SK-N-SH (cell line): ENCODE data around the gene PARD3B. TPM values are rescaled to one million over a fixed set of nuclear protein-coding genes. Genes with fewer than 3 reads are reported as not detected.
A peak's percentile ranks its signal among the peaks of the same experiment; 100 is the strongest.

ENCODE experiments used
- CTCF ChIA-PET: fragments of 300-600, 350-600 bp; formaldehyde crosslinking; extraction: SDS; loops from one replicate; lab custom pipeline; 2021; lab: Yijun Ruan, JAX
- POLR2A ChIA-PET: fragments of 350-600 bp; sonication (Branson Sonifier 250); formaldehyde crosslinking; extraction: SDS; loops from one replicate; lab custom pipeline; 2020; ENCODE audit warnings: antibody characterized with exemption, inconsistent platforms; lab: Yijun Ruan, JAX
- DNase-seq: peaks from one replicate; pipeline ENCODE4 v3.0.0; 2012
- H2AFZ ChIP-seq: fragments of 200-600 bp; sonication (generic); 2 replicates; pipeline ENCODE4 v1.8.1; 2016; ENCODE audit warnings: antibody characterized with exemption, mild to moderate bottlenecking, low read depth
- H3F3A ChIP-seq: fragments of 200-600 bp; sonication (generic); replicated peaks from 2 replicates; pipeline ENCODE3; 2016; ENCODE audit warnings: antibody characterized with exemption, mild to moderate bottlenecking; ENCODE audit not compliant: insufficient read depth
- H3K27ac ChIP-seq, 2 experiments: fragments of 200-500 bp in 1 of 2; fragments of 200-600 bp in 1 of 2; sonication (Bioruptor generic) in 1 of 2; sonication (generic), shearing (Covaris generic) in 1 of 2; 2 replicates each; pipeline versions ENCODE4 v1.5.1 to v1.6.1; 2014 to 2016; ENCODE audit warnings: low read depth in 2 of 2, inconsistent platforms in 1 of 2, low read length in 1 of 2, mild to moderate bottlenecking in 1 of 2, mixed read lengths in 1 of 2
- H3K27me3 ChIP-seq: fragments of 200-600 bp; sonication (generic), shearing (Covaris generic); 2 replicates; pipeline ENCODE4 v1.6.1; 2016; ENCODE audit warnings: mixed run types; ENCODE audit not compliant: insufficient read depth
- H3K36me3 ChIP-seq, 2 experiments: fragments of 200-500 bp in 1 of 2; fragments of 200-600 bp in 1 of 2; sonication (Bioruptor generic) in 1 of 2; sonication (generic) in 1 of 2; replicated peaks in 1 of 2; 2 replicates each; pipeline versions ENCODE3 to v1.5.1; 2014 to 2016; ENCODE audit warnings: low read length in 1 of 2, mild to moderate bottlenecking in 1 of 2; ENCODE audit not compliant: insufficient read depth in 2 of 2, control insufficient read depth in 1 of 2
- H3K4me1 ChIP-seq, 2 experiments: fragments of 200-500 bp in 1 of 2; fragments of 200-600 bp in 1 of 2; sonication (Bioruptor generic) in 1 of 2; sonication (generic), shearing (Covaris generic) in 1 of 2; 2 replicates each; pipeline versions ENCODE4 v1.5.1 to v1.6.1; 2014 to 2016; ENCODE audit warnings: low read depth in 1 of 2, low read length in 1 of 2, mixed run types in 1 of 2; ENCODE audit not compliant: insufficient read depth in 2 of 2, control insufficient read depth in 1 of 2
- H3K4me2 ChIP-seq: fragments of 200-600 bp; sonication (generic), shearing (Covaris generic); 2 replicates; pipeline ENCODE4 v1.6.1; 2017; ENCODE audit warnings: mixed run types
- H3K4me3 ChIP-seq, 2 experiments: fragments of 200-500 bp in 1 of 2; fragments of 200-600 bp in 1 of 2; sonication (Bioruptor generic) in 1 of 2; sonication (generic), shearing (Covaris generic) in 1 of 2; 2 replicates each; pipeline versions ENCODE4 v1.5.1 to v1.8.1; 2014 to 2016; ENCODE audit warnings: low read depth in 2 of 2, inconsistent platforms in 1 of 2, low read length in 1 of 2, mild to moderate bottlenecking in 1 of 2, mixed read lengths in 1 of 2, moderate library complexity in 1 of 2
- H3K79me2 ChIP-seq: fragments of 200-600 bp; sonication (generic); 2 replicates; pipeline ENCODE4 v1.8.1; 2017; ENCODE audit warnings: mild to moderate bottlenecking; ENCODE audit not compliant: insufficient read depth
- H3K9ac ChIP-seq: fragments of 200-600 bp; sonication (generic); 2 replicates; pipeline ENCODE4 v1.6.1; 2017; ENCODE audit warnings: mixed run types
- H3K9me2 ChIP-seq: fragments of 200-600 bp; sonication (generic); 2 replicates; pipeline ENCODE4 v1.6.1; 2017; ENCODE audit warnings: mixed run types
- H3K9me3 ChIP-seq: fragments of 200-600 bp; sonication (generic); 2 replicates; pipeline ENCODE4 v1.6.1; 2017; ENCODE audit warnings: mixed run types, mild to moderate bottlenecking, moderate library complexity
- H4K20me1 ChIP-seq: fragments of 200-600 bp; sonication (generic); 2 replicates; pipeline ENCODE4 v1.6.1; 2017; ENCODE audit warnings: mild to moderate bottlenecking, mixed run types; ENCODE audit not compliant: insufficient read depth
- EP300 ChIP-seq, 2 experiments: IDR thresholded peaks; 2 replicates each; pipeline versions ENCODE4 v1.4.0 to v1.6.1; 2012; ENCODE audit warnings: borderline replicate concordance in 1 of 2, low read depth in 1 of 2, low read length in 1 of 2
- EZH2phosphoT487 ChIP-seq: fragments of 200-600 bp; sonication (generic); IDR thresholded peaks from 2 replicates; pipeline ENCODE4 v1.6.1; 2017; ENCODE audit warnings: low read depth, mixed run types, mild to moderate bottlenecking, antibody characterized with exemption, moderate library complexity, borderline replicate concordance
- FOSL2 ChIP-seq: IDR thresholded peaks from 2 replicates; pipeline ENCODE4 v1.4.0; 2012; ENCODE audit warnings: low read depth, mild to moderate bottlenecking, moderate library complexity, borderline replicate concordance
- FOXJ3 ChIP-seq: sonication (generic); formaldehyde crosslinking; IDR thresholded peaks from 2 replicates; pipeline ENCODE4 v1.5.1; 2020; ENCODE audit warnings: mild to moderate bottlenecking, missing genetic modification reagents
- GATA2 ChIP-seq: sonication (generic); formaldehyde crosslinking; IDR thresholded peaks from 2 replicates; pipeline ENCODE4 v1.5.0; 2020; ENCODE audit warnings: mild to moderate bottlenecking, missing genetic modification reagents
- IRF3 ChIP-seq: fragments of 150-350 bp; IDR thresholded peaks from 2 replicates; pipeline ENCODE4 v1.6.1; 2016; ENCODE audit warnings: mild to moderate bottlenecking, low read depth, low read length
- MAX ChIP-seq: IDR thresholded peaks from 2 replicates; pipeline ENCODE4 v1.4.0; 2012; ENCODE audit warnings: low read depth
- NFIC ChIP-seq: IDR thresholded peaks from 2 replicates; pipeline ENCODE4 v1.4.0; 2012; ENCODE audit warnings: borderline replicate concordance
- NRF1 ChIP-seq: IDR thresholded peaks from 2 replicates; pipeline ENCODE4 v1.6.1; 2012; ENCODE audit warnings: low read depth, mild to moderate bottlenecking, low read length
- PBX3 ChIP-seq: IDR thresholded peaks from 2 replicates; pipeline ENCODE4; 2012
- REST ChIP-seq: IDR thresholded peaks from 2 replicates; pipeline ENCODE4 v1.6.1; 2012; ENCODE audit warnings: mild to moderate bottlenecking, low read depth, low read length, moderate library complexity
- RXRA ChIP-seq: IDR thresholded peaks from 2 replicates; pipeline ENCODE4 v1.4.0; 2012; ENCODE audit warnings: low read depth, mild to moderate bottlenecking, borderline replicate concordance
- SIN3A ChIP-seq: IDR thresholded peaks from 2 replicates; pipeline ENCODE4 v1.6.1; 2012; ENCODE audit warnings: low read depth, mild to moderate bottlenecking, low read length, moderate library complexity, borderline replicate concordance
- TAF1 ChIP-seq: IDR thresholded peaks from 2 replicates; pipeline ENCODE4 v1.6.1; 2012; ENCODE audit warnings: low read depth, mild to moderate bottlenecking, low read length, moderate library complexity, borderline replicate concordance
- TCF12 ChIP-seq: IDR thresholded peaks from 2 replicates; pipeline ENCODE4 v1.4.0; 2012
- USF1 ChIP-seq: IDR thresholded peaks from 2 replicates; pipeline ENCODE4 v1.4.0; 2012; ENCODE audit warnings: low read depth, borderline replicate concordance
- WGBS: methylation state at CpG from one replicate; pipeline ENCODE4 v1.1.6; 2017; ENCODE audit warnings: low lambda C conversion rate; 5-methylcytosine and 5-hydroxymethylcytosine counted together
- polyA plus RNA-seq, 3 experiments: library from polyadenylated mRNA; depleted of rRNA; stranded (reverse); fragments of >200 nt; gene quantifications; 2 replicates each; pipeline ENCODE4 v1.2.3, GENCODE V29; 2012

Gene PARD3B
- polyA plus RNA-seq, 1 of the 3 experiments (the other 2 are of a cell fraction), result 0.87 TPM

GRCh38 chr2:204725693-204726360 lies 180.6 kb downstream of the PARD3B start:
- no peak overlapping the region for H3K9ac ChIP-seq
- no peak for TF ChIP-seq NRF1
- TF ChIP-seq TCF12, result no peak
- no peak for TF ChIP-seq EZH2phosphoT487
- no peak for TF ChIP-seq GATA2 (CRISPR knock-in tag)
- no peak for TF ChIP-seq IRF3
- no peak for TF ChIP-seq NFIC
- no peak for TF ChIP-seq FOSL2
- TF ChIP-seq SIN3A, result no peak
- no peak for TF ChIP-seq TAF1
- no peak for TF ChIP-seq FOXJ3
- CTCF ChIA-PET, result interaction anchor here (1.1 kb wide), 1 partner anchor 15 kb away, joined by 3 read pairs; no protein-coding TSS in a partner anchor

GRCh38 chr2:204726831-204727230 lies 181.6 kb downstream of the PARD3B start:
- H3K9me2 ChIP-seq, result no peaks in the 10 kb centered on the region
- H3K4me3 ChIP-seq, result no peak overlapping the region
- H3K9ac ChIP-seq, result no peak overlapping the region
- H3K36me3 ChIP-seq, result no peaks in the 10 kb centered on the region
- CTCF ChIA-PET, result interaction anchor here (1.0 kb wide), 1 partner anchor 26 kb away, joined by 3 read pairs; no protein-coding TSS in a partner anchor
- H3K4me2 ChIP-seq, result no peak overlapping the region
- no peak overlapping the region for H2AFZ ChIP-seq
- TF ChIP-seq MAX (no peak), REST (no peak), SIN3A (no peak), PBX3 (no peak), TAF1 (no peak), RXRA (no peak), EP300 (IDR thresholded peaks at IDR 0.05; ENCODE audit: borderline replicate concordance in 1 of 2, low read depth in 1 of 2, low read length in 1 of 2) (no peak), USF1 (no peak)
- H4K20me1 ChIP-seq, result no peaks in the 10 kb centered on the region
- no peaks in the 10 kb centered on the region for H3K9me3 ChIP-seq
- no peaks in the 10 kb centered on the region for H3K27me3 ChIP-seq
- no peak for DNase-seq
- H3F3A ChIP-seq, result no peaks in the 10 kb centered on the region
- WGBS, result 77% methylated on average over 3 of the region's 3 CpGs
- POLR2A ChIA-PET, result no interaction called here
- peak overlapping the region in 1 of 2 experiments; percentile 1; a peak in 1 of 4 replicates for H3K27ac ChIP-seq
- H3K4me1 ChIP-seq, result peaks cover 0 to 9% of the 10 kb centered on the region in 2 experiments; a peak in 2 of 4 replicates
- no peaks in the 10 kb centered on the region for H3K79me2 ChIP-seq

More at GRCh38 chr2:204725693-204726360, 180.6 kb downstream of the PARD3B start:
- Histone ChIP-seq H3K9me2 (no peaks in the 10 kb centered on the region), H3K27me3 (no peaks in the 10 kb centered on the region), H3K4me3 (no peak overlapping the region), H2AFZ (no peak overlapping the region), H3F3A (no peaks in the 10 kb centered on the region), H3K79me2 (no peaks in the 10 kb centered on the region), H3K9me3 (no peaks in the 10 kb centered on the region), H3K27ac (no peak overlapping the region), H3K36me3 (no peaks in the 10 kb centered on the region), H3K4me1 (peaks cover 0 to 9% of the 10 kb centered on the region in 2 experiments; a peak in 2 of 4 replicates), H4K20me1 (no peaks in the 10 kb centered on the region), H3K4me2 (no peak overlapping the region)
- POLR2A ChIA-PET, result interaction anchor here (0.6 kb wide), 1 partner anchor 1687 kb away, joined by 3 read pairs; no protein-coding TSS in a partner anchor
- DNase-seq, result no peak
- WGBS, result 82% methylated on average over 3 of the region's 3 CpGs
